Transverse colon (tissue), 4 donors: ENCODE measurements around the gene C11orf21. TPM values are rescaled to one million over a fixed set of nuclear protein-coding genes. Genes with fewer than 3 reads are reported as not detected.

ENCODE experiments used
- DNase-seq: peaks from one replicate; pipeline ENCODE4 v3.0.0-alpha.2; 2019
- H3K27ac ChIP-seq, 4 donors: fragments of 200-600 bp; sonication (generic); 2 replicates each; pipeline ENCODE4 v1.5.1; 2016 to 2018; ENCODE audit warnings: inconsistent platforms in 4 of 4
- H3K27me3 ChIP-seq: fragments of 200-600 bp; sonication (generic); 2 replicates; pipeline ENCODE4 v1.5.1; 2017; ENCODE audit warnings: inconsistent platforms
- H3K36me3 ChIP-seq, 4 donors: fragments of 200-600 bp; sonication (generic); 2 replicates each; pipeline ENCODE4 v1.5.1; 2017 to 2019; ENCODE audit warnings: inconsistent platforms in 4 of 4
- H3K4me1 ChIP-seq, 4 donors: fragments of 200-600 bp; sonication (generic); 2 replicates each; pipeline ENCODE4 v1.5.1; 2017 to 2020; ENCODE audit warnings: inconsistent platforms in 4 of 4
- H3K4me3 ChIP-seq, 4 donors: fragments of 200-600 bp; sonication (generic); 1 replicate in 1 of 4; 2 replicates in 3 of 4; pipeline versions ENCODE4 v1.5.1 to v1.6.1; 2017 to 2019; ENCODE audit warnings: inconsistent platforms in 4 of 4
- H3K9me3 ChIP-seq, 2 donors: fragments of 200-600 bp; sonication (generic); 2 replicates each; pipeline ENCODE4 v1.5.1; 2017 to 2019; ENCODE audit warnings: inconsistent platforms in 2 of 2
- CTCF ChIP-seq, 5 experiments: fragments of 200-600 bp in 3 of 5; fragments of 450-650 bp in 2 of 5; sonication (generic) in 3 of 5; IDR thresholded peaks; 1 replicate in 2 of 5; 2 replicates in 3 of 5; pipeline ENCODE4 v1.5.1; 2016 to 2017; ENCODE audit warnings: antibody characterized with exemption in 5 of 5, inconsistent platforms in 3 of 5, mild to moderate bottlenecking in 2 of 5, moderate library complexity in 1 of 5
- EP300 ChIP-seq: sonication (generic); formaldehyde crosslinking; IDR thresholded peaks from one replicate; pipeline ENCODE4 v1.6.1; 2017; ENCODE audit warnings: antibody characterized with exemption, low read depth
- POLR2A ChIP-seq: fragments of 450-650 bp; IDR thresholded peaks from one replicate; pipeline ENCODE4 v1.6.1; 2016; ENCODE audit warnings: antibody characterized with exemption, mild to moderate bottlenecking, moderate library complexity
- POLR2AphosphoS5 ChIP-seq, 3 donors: sonication (generic); formaldehyde crosslinking; IDR thresholded peaks; one replicate each; pipeline ENCODE4 v1.6.1; 2016; ENCODE audit warnings: antibody characterized with exemption in 3 of 3
- WGBS, 2 donors: methylation state at CpG; one replicate each; pipeline ENCODE4 v1.1.5; 2018; ENCODE audit warnings: low coverage in 1 of 2; 5-methylcytosine and 5-hydroxymethylcytosine counted together
- in situ Hi-C, 4 donors: fragments of 200-750 bp; cut with MboI; loops; one replicate each; pipeline versions ENCODE4 v1.15.0 to v1.15.1; 2017; ENCODE audit warnings: low sequenced_read_pairs in 3 of 4, low pct_ligation_motif_present in 1 of 4, low pct_unique_long_range_greater_than_20kb in 1 of 4
- intact Hi-C: fragments of 100-400 bp; cut with DNase I; formaldehyde crosslinking; loops from one replicate; pipeline ENCODE4 v1.15.1; 2023; ENCODE audit warnings: low total_unique reads
- total RNA-seq, 4 donors: library from RNA; depleted of rRNA; stranded (reverse); fragments of >200 nt; gene quantifications; one replicate each; pipeline ENCODE4 v1.1.0, GENCODE V29; 2016

The C11orf21 gene
- total RNA-seq, 4 donors from 2014 or later, result 0.27 TPM; not detected in 3

- in situ Hi-C loops (loop anchor here in 1 of 4 donors (25.0 kb wide), 1 partner anchor 585 kb away; the partner anchor contains the start of gene CDKN1C), intact Hi-C loops (no loop called here)
- Histone ChIP-seq H3K27ac (peak overlapping the region; percentile 40 to 94 (median 66)), H3K36me3 (no peaks in the 10 kb centered on the region), H3K9me3 (no peaks in the 10 kb centered on the region), H3K4me3 (peak overlapping the region in 2 of 4 donors; percentile 1 to 5), H3K27me3 (no peaks in the 10 kb centered on the region), H3K4me1 (peaks cover 15 to 51% (median 28%) of the 10 kb centered on the region in 4 donors)
- TF ChIP-seq POLR2A (no peak), EP300 (no peak), CTCF (IDR thresholded peaks at IDR 0.05) (no peak), POLR2AphosphoS5 (IDR thresholded peaks at IDR 0.05) (no peak)
- 45% methylated on average over 8 of the region's 16 CpGs; no CpG with 5 or more reads in 1 of the 2 donors for WGBS, 2 donors
- DNase-seq, result no peak
These were observed 683 bp upstream of the C11orf21 start for GRCh38 chr11:2302306-2302895.

- peak overlapping the region in 2 of 4 donors; percentile 1 to 5 for H3K4me3 ChIP-seq
- no peaks in the 10 kb centered on the region for H3K27me3 ChIP-seq
- H3K36me3 ChIP-seq, result no peaks in the 10 kb centered on the region
- intact Hi-C loops, result no loop called here
- H3K9me3 ChIP-seq, result no peaks in the 10 kb centered on the region
- peaks cover 6 to 40% (median 19%) of the 10 kb centered on the region in 4 donors for H3K4me1 ChIP-seq
- WGBS, 2 donors, result 65% methylated on average over 24 of the region's 24 CpGs; no CpG with 5 or more reads in 1 of the 2 donors
- no peak for TF ChIP-seq CTCF (IDR thresholded peaks at IDR 0.05)
- no peak for TF ChIP-seq POLR2A
- TF ChIP-seq EP300, result no peak
- no peak for TF ChIP-seq POLR2AphosphoS5 (IDR thresholded peaks at IDR 0.05)
- no peak for DNase-seq
- in situ Hi-C loops, result loop anchor here in 1 of 4 donors (25.0 kb wide), 1 partner anchor 586 kb away; the partner anchor contains the start of gene CDKN1C
- peak overlapping the region; percentile 40 to 94 (median 66) for H3K27ac ChIP-seq
These were observed 635 bp downstream of the C11orf21 start for GRCh38 chr11:2300936-2301630.

- WGBS, 2 donors, result 57% methylated on average over 12 of the region's 19 CpGs; no CpG with 5 or more reads in 1 of the 2 donors
- Histone ChIP-seq H3K9me3 (no peaks in the 10 kb centered on the region), H3K4me1 (peaks cover 0 to 33% (median 13%) of the 10 kb centered on the region in 4 donors), H3K27me3 (no peaks in the 10 kb centered on the region), H3K36me3 (no peaks in the 10 kb centered on the region), H3K4me3 (no peak overlapping the region), H3K27ac (peak overlapping the region in 3 of 4 donors; percentile 40 to 94 (median 84))
- in situ Hi-C loops, result loop anchor here in 1 of 4 donors (25.0 kb wide), 1 partner anchor 587 kb away; the partner anchor contains the start of gene CDKN1C
- DNase-seq, result no peak
- intact Hi-C loops, result no loop called here
- TF ChIP-seq CTCF (IDR thresholded peaks at IDR 0.05), result no peak
- TF ChIP-seq EP300, result no peak
- no peak for TF ChIP-seq POLR2AphosphoS5 (IDR thresholded peaks at IDR 0.05)
- no peak for TF ChIP-seq POLR2A
These were observed 1.3 kb downstream of the C11orf21 start for GRCh38 chr11:2300290-2300935.

DNA sequence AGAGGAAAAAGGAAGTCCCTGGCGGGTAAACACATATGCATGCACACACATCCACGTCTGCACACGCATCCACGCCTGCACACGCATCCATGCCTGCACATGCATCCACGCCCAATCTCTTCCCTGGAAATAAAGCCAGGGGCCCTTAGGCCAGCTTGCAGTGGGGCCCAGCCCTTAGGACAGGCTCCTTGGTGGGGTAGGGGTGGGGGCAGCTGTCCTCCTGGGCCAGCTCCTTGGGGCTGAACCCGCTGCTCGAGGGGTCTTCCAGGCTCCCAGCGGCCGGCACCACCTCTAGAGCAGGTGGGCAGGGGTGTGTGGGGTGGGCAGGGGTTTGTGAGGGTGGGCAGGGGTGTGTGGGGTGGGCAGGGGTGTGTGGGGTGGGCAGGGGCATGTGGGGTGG, 1.9 kb downstream of the C11orf21 start:
- H3K36me3 ChIP-seq, result no peaks in the 10 kb centered on the region
- DNase-seq, result no peak
- H3K27ac ChIP-seq, result no peak overlapping the region
- no peaks in the 10 kb centered on the region for H3K9me3 ChIP-seq
- no peak overlapping the region for H3K4me3 ChIP-seq
- TF ChIP-seq POLR2A (no peak), CTCF (IDR thresholded peaks at IDR 0.05) (no peak), EP300 (no peak), POLR2AphosphoS5 (IDR thresholded peaks at IDR 0.05) (no peak)
- in situ Hi-C loops, result loop anchor here in 3 of 4 donors (10.0 to 25.0 kb wide), 5 partner anchors 95 to 588 kb away; partner anchors contain the start of gene CDKN1C (in 1 of the 3)
- H3K27me3 ChIP-seq, result no peaks in the 10 kb centered on the region
- WGBS, 2 donors, result 59% methylated on average over 6 of the region's 10 CpGs; no CpG with 5 or more reads in 1 of the 2 donors
- peaks cover 0 to 27% (median 7%) of the 10 kb centered on the region in 4 donors for H3K4me1 ChIP-seq
- intact Hi-C loops, result loop anchor here (5.0 kb wide), 1 partner anchor 102 kb away; no protein-coding TSS in a partner anchor
